ENCODE measurements around the gene LRMDA.

The LRMDA gene

DNA sequence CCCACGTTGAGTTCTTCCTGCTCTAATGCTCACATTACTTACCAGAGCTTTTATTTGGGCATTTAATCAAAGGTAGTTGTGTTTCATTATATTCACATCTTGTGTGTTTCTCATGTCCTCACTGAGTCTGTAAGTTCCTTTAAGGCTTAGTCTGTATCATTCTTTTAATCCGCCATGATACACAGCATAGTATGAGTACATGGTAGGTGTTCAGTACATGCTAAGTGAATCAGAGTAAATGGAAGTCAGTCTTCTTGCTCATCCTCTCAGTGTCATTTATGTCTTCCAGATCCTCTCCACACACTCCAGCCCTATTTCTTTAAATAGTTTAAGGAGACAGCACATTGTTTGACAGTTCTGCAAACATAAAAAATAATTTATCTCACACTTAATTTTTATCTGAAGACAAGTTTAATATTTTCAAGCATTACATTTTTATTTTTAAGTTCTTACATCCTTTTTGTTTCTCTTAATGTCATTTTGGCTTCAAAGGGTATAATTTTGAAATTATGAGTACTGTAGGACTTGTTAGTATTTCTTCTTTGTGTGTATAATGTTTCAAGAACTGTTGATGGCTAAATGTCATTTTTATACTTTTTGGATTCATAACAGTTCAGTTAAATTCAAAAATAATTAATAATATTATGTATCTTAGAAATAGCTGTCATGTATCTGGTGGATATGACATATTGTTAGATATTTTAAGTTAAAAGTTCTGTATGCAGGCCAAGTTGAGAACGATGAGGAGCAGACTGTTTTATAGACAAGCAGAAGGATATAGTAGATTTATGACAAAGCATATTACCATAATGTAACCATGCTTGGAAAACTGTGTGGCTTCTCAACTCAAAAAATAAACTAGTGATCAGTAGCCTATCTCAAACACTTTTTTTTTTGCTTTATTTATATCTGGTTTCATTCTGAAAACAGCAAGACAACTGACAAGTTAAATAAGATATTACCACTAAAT, 342.7 kb downstream of the LRMDA start:
- no peaks in the 10 kb centered on the region for H3K27me3 ChIP-seq (ENCODE audit: insufficient read depth, low read depth)
- TF ChIP-seq, protein P1, sequence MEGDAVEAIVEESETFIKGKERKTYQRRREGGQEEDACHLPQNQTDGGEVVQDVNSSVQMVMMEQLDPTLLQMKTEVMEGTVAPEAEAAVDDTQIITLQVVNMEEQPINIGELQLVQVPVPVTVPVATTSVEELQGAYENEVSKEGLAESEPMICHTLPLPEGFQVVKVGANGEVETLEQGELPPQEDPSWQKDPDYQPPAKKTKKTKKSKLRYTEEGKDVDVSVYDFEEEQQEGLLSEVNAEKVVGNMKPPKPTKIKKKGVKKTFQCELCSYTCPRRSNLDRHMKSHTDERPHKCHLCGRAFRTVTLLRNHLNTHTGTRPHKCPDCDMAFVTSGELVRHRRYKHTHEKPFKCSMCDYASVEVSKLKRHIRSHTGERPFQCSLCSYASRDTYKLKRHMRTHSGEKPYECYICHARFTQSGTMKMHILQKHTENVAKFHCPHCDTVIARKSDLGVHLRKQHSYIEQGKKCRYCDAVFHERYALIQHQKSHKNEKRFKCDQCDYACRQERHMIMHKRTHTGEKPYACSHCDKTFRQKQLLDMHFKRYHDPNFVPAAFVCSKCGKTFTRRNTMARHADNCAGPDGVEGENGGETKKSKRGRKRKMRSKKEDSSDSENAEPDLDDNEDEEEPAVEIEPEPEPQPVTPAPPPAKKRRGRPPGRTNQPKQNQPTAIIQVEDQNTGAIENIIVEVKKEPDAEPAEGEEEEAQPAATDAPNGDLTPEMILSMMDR (conservative IDR thresholded peaks at IDR 0.05; ENCODE audit: low read depth, low read length), result no peak

DNA sequence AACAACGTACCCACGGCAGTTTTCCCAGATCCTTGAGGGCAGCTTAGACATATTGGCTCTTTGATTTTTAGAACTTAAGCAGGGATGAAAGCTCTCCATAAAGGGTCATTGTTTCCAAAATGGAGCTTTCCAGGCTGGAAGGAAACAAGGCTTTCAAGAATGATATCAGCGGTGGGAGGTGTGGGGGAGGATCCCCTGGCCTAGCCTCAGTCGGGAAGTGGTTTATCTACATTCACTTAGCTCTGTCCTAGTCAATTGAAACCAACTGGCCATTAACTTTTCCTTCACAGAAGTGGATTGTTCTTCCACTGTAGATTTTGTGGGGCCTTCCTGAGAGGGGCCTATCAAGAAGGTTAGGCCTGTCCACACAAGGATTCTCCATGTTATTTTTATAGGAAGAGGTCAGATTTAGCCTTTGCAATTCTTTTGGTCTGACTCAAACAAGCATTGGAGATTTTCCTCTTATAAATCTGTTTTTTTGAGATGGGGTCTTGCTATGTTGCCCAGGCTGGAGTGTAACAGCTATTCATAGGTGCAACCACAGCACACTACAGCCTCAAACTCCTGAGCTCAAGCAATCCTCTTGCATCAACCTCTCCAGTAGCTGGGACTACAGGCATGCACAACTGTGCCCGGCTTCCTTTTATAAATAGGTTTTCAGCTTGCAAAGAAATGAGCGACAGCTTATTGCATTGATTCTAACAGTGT, 343.5 kb downstream of the LRMDA start:
- no peak overlapping the region for H3K4me2 ChIP-seq
- H2AFZ ChIP-seq (ENCODE audit: low read depth), result no peak overlapping the region
- no peaks in the 10 kb centered on the region for H4K20me1 ChIP-seq (ENCODE audit: insufficient read depth)
- H3K27ac ChIP-seq, result no peak overlapping the region
- peaks cover 24% of the 10 kb centered on the region for H3K4me1 ChIP-seq (ENCODE audit: low read depth, poor library complexity, severe bottlenecking)
- H3K79me2 ChIP-seq (ENCODE audit: insufficient read depth, low read depth), result no peaks in the 10 kb centered on the region
- H3K9ac ChIP-seq, result no peak overlapping the region
- TF ChIP-seq, protein P1 (conservative IDR thresholded peaks at IDR 0.05; ENCODE audit: low read depth, low read length), result no peak
- H3K27me3 ChIP-seq (ENCODE audit: insufficient read depth, low read depth), result no peaks in the 10 kb centered on the region
- H3K36me3 ChIP-seq (ENCODE audit: insufficient read depth), result no peaks in the 10 kb centered on the region
- H3K4me3 ChIP-seq (IDR thresholded peaks at IDR 0.05; ENCODE audit: insufficient read depth, low read depth, low read length), result no peak overlapping the region

More for the DNA sequence above, 342.7 kb downstream of the LRMDA start:
- Histone ChIP-seq H3K36me3 (ENCODE audit: insufficient read depth) (no peaks in the 10 kb centered on the region), H4K20me1 (ENCODE audit: insufficient read depth) (no peaks in the 10 kb centered on the region), H3K79me2 (ENCODE audit: insufficient read depth, low read depth) (no peaks in the 10 kb centered on the region), H3K4me3 (IDR thresholded peaks at IDR 0.05; ENCODE audit: insufficient read depth, low read depth, low read length) (no peak overlapping the region), H3K4me2 (no peak overlapping the region), H2AFZ (ENCODE audit: low read depth) (no peak overlapping the region), H3K9ac (no peak overlapping the region), H3K27ac (no peak overlapping the region), H3K4me1 (ENCODE audit: low read depth, poor library complexity, severe bottlenecking) (peaks cover 24% of the 10 kb centered on the region)

DNA sequence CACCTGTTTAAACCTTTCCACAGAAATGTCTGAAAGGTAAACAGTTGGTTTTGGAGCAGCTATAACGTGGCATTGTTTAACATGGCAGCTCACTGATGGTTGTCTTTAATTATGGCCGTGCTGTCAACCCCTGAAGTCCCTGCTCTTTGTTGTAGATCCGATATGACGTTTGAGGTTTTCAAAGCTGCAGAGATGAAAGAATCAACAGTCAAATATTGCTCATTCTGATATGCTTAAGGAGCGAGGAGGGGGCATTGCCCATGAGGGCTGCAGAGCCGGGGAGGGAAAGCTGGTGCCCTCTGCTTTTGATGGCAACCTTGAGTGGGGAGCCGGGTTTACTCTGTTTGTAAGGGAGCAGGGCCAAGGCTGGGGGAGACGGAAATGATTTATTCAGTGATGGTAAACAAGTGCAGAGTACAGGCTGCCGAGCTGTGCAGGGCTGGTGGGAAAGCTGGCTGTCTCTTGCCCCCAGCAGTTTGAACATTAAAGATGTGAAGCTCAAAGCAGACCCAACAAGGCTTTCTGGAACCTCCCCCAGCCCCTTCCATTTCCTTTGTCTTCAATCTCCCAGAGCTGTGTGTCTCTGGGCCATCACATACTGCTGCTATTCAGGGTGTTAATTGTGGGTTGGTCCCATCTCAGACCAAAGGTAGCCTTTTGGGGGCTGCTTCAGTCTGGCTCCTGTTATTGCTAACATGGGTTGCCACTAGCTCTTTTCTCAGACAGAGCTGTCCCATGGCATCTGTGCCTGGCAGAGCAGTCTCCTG, 345.5 kb downstream of the LRMDA start:
- no peaks in the 10 kb centered on the region for H3K79me2 ChIP-seq (ENCODE audit: insufficient read depth, low read depth)
- TF ChIP-seq, protein P1 (conservative IDR thresholded peaks at IDR 0.05; ENCODE audit: low read depth, low read length), result no peak
- no peaks in the 10 kb centered on the region for H3K27me3 ChIP-seq (ENCODE audit: insufficient read depth, low read depth)
- no peak overlapping the region for H2AFZ ChIP-seq (ENCODE audit: low read depth)
- no peaks in the 10 kb centered on the region for H4K20me1 ChIP-seq (ENCODE audit: insufficient read depth)
- no peak overlapping the region for H3K4me2 ChIP-seq
- H3K4me1 ChIP-seq (ENCODE audit: low read depth, poor library complexity, severe bottlenecking), result peaks cover 11% of the 10 kb centered on the region
- no peaks in the 10 kb centered on the region for H3K36me3 ChIP-seq (ENCODE audit: insufficient read depth)
- H3K9ac ChIP-seq, result no peak overlapping the region
- no peak overlapping the region for H3K27ac ChIP-seq
- H3K4me3 ChIP-seq (IDR thresholded peaks at IDR 0.05; ENCODE audit: insufficient read depth, low read depth, low read length), result no peak overlapping the region

DNA sequence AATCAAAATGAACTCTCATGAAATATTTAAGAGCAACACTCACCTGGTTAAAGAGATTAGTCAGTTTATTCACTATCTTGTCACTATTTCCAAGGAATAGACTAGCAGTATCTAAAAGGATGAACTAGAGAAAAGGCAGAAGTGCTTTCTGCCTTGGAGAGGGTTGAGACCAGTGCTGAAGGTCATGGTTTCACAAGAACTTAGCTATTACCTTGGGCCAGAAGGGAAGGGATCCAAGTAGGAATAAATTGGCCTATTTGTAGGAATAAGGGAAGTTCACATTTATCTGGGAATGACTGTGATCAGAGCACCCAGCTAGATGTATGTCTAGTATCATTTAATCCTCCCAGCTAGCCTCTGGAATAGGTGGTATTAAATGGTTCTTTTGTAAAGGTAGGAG, 347.2 kb downstream of the LRMDA start:
- Histone ChIP-seq H3K4me3 (IDR thresholded peaks at IDR 0.05; ENCODE audit: insufficient read depth, low read depth, low read length) (no peak overlapping the region), H3K4me1 (ENCODE audit: low read depth, poor library complexity, severe bottlenecking) (no peaks in the 10 kb centered on the region), H3K27ac (no peak overlapping the region), H3K4me2 (no peak overlapping the region), H3K79me2 (ENCODE audit: insufficient read depth, low read depth) (no peaks in the 10 kb centered on the region), H3K27me3 (ENCODE audit: insufficient read depth, low read depth) (no peaks in the 10 kb centered on the region), H4K20me1 (ENCODE audit: insufficient read depth) (no peaks in the 10 kb centered on the region), H3K9ac (no peak overlapping the region), H3K36me3 (ENCODE audit: insufficient read depth) (no peaks in the 10 kb centered on the region), H2AFZ (ENCODE audit: low read depth) (no peak overlapping the region)
- TF ChIP-seq, protein P1 (conservative IDR thresholded peaks at IDR 0.05; ENCODE audit: low read depth, low read length), result no peak
